Mesothelial cell of epicardium (in vitro differentiated cells): Measurements from ENCODE around the gene IER5L. TPM values are rescaled to one million over a fixed set of nuclear protein-coding genes. Genes with fewer than 3 reads are reported as not detected.

Source experiments
- DNase-seq, 2 experiments: peaks; one replicate each; pipeline ENCODE4 v3.0.0; 2021; ENCODE audit warnings: low spot score in 2 of 2; ENCODE audit not compliant: unreplicated experiment in 2 of 2
- H3K27ac Mint-ChIP-seq: 2 replicates; pipeline ENCODE4 v1.8.0; 2021; ENCODE audit warnings: mixed read lengths
- H3K27me3 Mint-ChIP-seq: 2 replicates; pipeline ENCODE4 v1.8.0; 2021; ENCODE audit warnings: low read depth, mixed read lengths
- H3K36me3 Mint-ChIP-seq: 2 replicates; pipeline ENCODE4 v1.8.0; 2021; ENCODE audit warnings: mixed read lengths
- H3K4me1 Mint-ChIP-seq: 2 replicates; pipeline ENCODE4 v1.8.0; 2021; ENCODE audit warnings: mixed read lengths
- H3K4me3 Mint-ChIP-seq: 2 replicates; pipeline ENCODE4 v1.8.0; 2021; ENCODE audit warnings: mild to moderate bottlenecking, moderate library complexity, mixed read lengths
- H3K9me3 Mint-ChIP-seq: 2 replicates; pipeline ENCODE4 v1.8.0; 2021; ENCODE audit warnings: mixed read lengths
- total RNA-seq: library from RNA; stranded (reverse); gene quantifications from 3 replicates; pipeline ENCODE4 v1.2.1, GENCODE V29; 2021
- TF ChIP-seq, protein P1 (sequence below): fragments of 200-600 bp; sonication (generic); IDR thresholded peaks from one replicate; pipeline ENCODE4 v1.5.0; 2021; ENCODE audit warnings: antibody characterized with exemption; ENCODE audit not compliant: unreplicated experiment

IER5L gene
- total RNA-seq, 1 donor from 2014 or later, result 34.7 TPM

DNA sequence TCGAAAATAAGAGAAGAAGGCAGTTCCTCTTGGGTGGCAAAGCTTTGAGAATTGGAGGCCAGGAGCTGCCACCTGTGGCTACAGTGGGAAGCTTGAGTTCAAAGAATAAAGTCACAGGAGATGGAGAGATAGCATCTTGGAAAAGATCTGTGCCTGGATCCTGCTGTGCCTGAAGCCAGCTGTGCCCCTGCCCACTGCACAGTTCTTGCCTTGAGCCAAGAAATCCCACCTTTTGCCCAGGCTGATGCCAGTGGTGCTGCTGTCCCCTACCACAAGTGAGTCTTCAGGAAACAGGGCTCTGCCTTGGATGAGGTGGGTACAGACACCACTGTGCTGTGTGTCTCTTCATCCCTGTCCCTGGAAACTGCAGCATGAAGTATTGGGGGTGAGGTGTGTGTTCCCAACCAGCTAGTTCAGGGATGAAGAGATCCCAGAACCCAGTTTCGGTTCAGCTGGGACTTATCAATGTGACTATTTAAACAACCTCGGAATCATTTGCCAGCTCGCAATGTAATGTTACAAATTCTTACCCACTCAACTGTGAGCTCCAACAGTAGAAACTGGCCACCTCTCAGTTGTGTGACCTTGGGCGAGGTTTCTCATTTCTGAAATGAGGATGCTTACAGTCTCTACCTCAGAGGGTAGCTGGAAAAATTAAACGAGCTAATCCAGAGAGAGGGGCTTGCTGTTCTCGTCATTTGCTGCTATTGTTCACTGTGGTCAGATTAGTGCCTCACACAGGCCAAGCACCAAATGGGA, 5.9 kb downstream of the IER5L start:
- H3K27me3 Mint-ChIP-seq, result no peaks in the 10 kb centered on the region
- peaks cover 32% of the 10 kb centered on the region for H3K4me1 Mint-ChIP-seq
- H3K4me3 Mint-ChIP-seq, result no peak overlapping the region
- TF ChIP-seq, protein P1, sequence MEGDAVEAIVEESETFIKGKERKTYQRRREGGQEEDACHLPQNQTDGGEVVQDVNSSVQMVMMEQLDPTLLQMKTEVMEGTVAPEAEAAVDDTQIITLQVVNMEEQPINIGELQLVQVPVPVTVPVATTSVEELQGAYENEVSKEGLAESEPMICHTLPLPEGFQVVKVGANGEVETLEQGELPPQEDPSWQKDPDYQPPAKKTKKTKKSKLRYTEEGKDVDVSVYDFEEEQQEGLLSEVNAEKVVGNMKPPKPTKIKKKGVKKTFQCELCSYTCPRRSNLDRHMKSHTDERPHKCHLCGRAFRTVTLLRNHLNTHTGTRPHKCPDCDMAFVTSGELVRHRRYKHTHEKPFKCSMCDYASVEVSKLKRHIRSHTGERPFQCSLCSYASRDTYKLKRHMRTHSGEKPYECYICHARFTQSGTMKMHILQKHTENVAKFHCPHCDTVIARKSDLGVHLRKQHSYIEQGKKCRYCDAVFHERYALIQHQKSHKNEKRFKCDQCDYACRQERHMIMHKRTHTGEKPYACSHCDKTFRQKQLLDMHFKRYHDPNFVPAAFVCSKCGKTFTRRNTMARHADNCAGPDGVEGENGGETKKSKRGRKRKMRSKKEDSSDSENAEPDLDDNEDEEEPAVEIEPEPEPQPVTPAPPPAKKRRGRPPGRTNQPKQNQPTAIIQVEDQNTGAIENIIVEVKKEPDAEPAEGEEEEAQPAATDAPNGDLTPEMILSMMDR, result no peak
- no peaks in the 10 kb centered on the region for H3K36me3 Mint-ChIP-seq
- H3K27ac Mint-ChIP-seq, result peak overlapping the region; percentile 50
- H3K9me3 Mint-ChIP-seq, result no peaks in the 10 kb centered on the region
- no peak for DNase-seq

- H3K4me3 Mint-ChIP-seq, result no peak overlapping the region
- no peak overlapping the region for H3K27ac Mint-ChIP-seq
- no peaks in the 10 kb centered on the region for H3K36me3 Mint-ChIP-seq
- H3K27me3 Mint-ChIP-seq, result no peaks in the 10 kb centered on the region
- H3K4me1 Mint-ChIP-seq, result peaks cover 47% of the 10 kb centered on the region
- H3K9me3 Mint-ChIP-seq, result no peaks in the 10 kb centered on the region
- no peak for DNase-seq
- TF ChIP-seq, protein P1, result no peak
These were observed 7.8 kb downstream of the IER5L start for GRCh38 chr9:129170229-129170628.

GRCh38 chr9:129166623-129167557, 11.2 kb downstream of the IER5L start:
- Mint-ChIP-seq H3K4me1 (peaks cover 45% of the 10 kb centered on the region), H3K36me3 (no peaks in the 10 kb centered on the region), H3K27ac (peak overlapping the region; percentile 91), H3K4me3 (peak overlapping the region; percentile 41), H3K9me3 (no peaks in the 10 kb centered on the region), H3K27me3 (no peaks in the 10 kb centered on the region)
- DNase-seq, result peak; percentile 47 to 72
- TF ChIP-seq, protein P1, result no peak

GRCh38 chr9:129165198-129165597, 12.9 kb downstream of the IER5L start:
- Mint-ChIP-seq H3K9me3 (peaks cover 4% of the 10 kb centered on the region), H3K4me3 (no peak overlapping the region), H3K4me1 (peaks cover 37% of the 10 kb centered on the region), H3K27me3 (no peaks in the 10 kb centered on the region), H3K27ac (no peak overlapping the region), H3K36me3 (peaks cover 5% of the 10 kb centered on the region)
- TF ChIP-seq, protein P1, result no peak
- DNase-seq, result no peak

GRCh38 chr9:129164246-129164930, 13.7 kb downstream of the IER5L start:
- Mint-ChIP-seq H3K4me3 (no peak overlapping the region), H3K27ac (peak overlapping the region; percentile 97), H3K27me3 (no peaks in the 10 kb centered on the region), H3K9me3 (peaks cover 4% of the 10 kb centered on the region), H3K36me3 (peaks cover 5% of the 10 kb centered on the region), H3K4me1 (peaks cover 35% of the 10 kb centered on the region)
- TF ChIP-seq, protein P1, result no peak
- DNase-seq, result no peak
